ENCODE data around the gene SMPX. TPM values are rescaled to one million over a fixed set of nuclear protein-coding genes. Genes with fewer than 3 reads are reported as not detected.

SMPX gene
- total and polyA plus RNA-seq, 9 of the 15 experiments (the other 6 are each of a cell fraction or from before 2014, with no cell fraction given) = not detected

GRCh38 chrX:21715825-21716224 lies 42.1 kb downstream of the SMPX start:
- POLR2A ChIA-PET = no interaction called here
- Histone ChIP-seq H3K4me3 (no peak overlapping the region), H3K36me3 (ENCODE audit: control insufficient read depth, insufficient read depth, low read length) (no peaks in the 10 kb centered on the region), H3K27me3 (ENCODE audit: control insufficient read depth in 2 of 2, insufficient read depth in 2 of 2, low read length in 2 of 2) (no peaks in the 10 kb centered on the region), H3K9me1 (ENCODE audit: control insufficient read depth, insufficient read depth, low read length) (no peaks in the 10 kb centered on the region), H3K9me3 (replicated peaks; ENCODE audit: control insufficient read depth, insufficient read depth, low read depth, low read length) (no peaks in the 10 kb centered on the region), H3K4me1 (replicated peaks in 1 of 2; ENCODE audit: control insufficient read depth in 2 of 2, insufficient read depth in 2 of 2, low read length in 2 of 2) (no peaks in the 10 kb centered on the region), H3K79me2 (ENCODE audit: control insufficient read depth, insufficient read depth, low read length) (no peaks in the 10 kb centered on the region), H2AFZ (ENCODE audit: low read depth, low read length) (no peak overlapping the region), H4K20me1 (replicated peaks; ENCODE audit: control insufficient read depth, insufficient read depth, low read length) (no peaks in the 10 kb centered on the region), H3K4me2 (ENCODE audit: insufficient read depth, low read length) (no peak overlapping the region), H3K9ac (ENCODE audit: insufficient read depth in 1 of 2, low read depth in 2 of 2, low read length in 2 of 2) (no peak overlapping the region), H3K27ac (ENCODE audit: extremely low read depth, low read depth, low read length) (no peak overlapping the region)
- 0% methylated on average over 2 of the region's 2 CpGs for WGBS (ENCODE audit: insufficient coverage, low coverage, missing lambda C conversion rate)
- in situ Hi-C loops (cut with MboI) = no loop called here
- DNase-seq (ENCODE audit: extremely low read depth in 1 of 4, low spot score in 3 of 4) (no peak), ATAC-seq (no peak), FAIRE-seq (no peak)
- CTCF ChIA-PET (ENCODE audit: low intra/inter-chr PET ratio) = no interaction called here
- TF ChIP-seq ZNF316 (IDR thresholded peaks at IDR 0.05) (no peak), GTF3C2 (IDR thresholded peaks at IDR 0.05; ENCODE audit: borderline replicate concordance, extremely low read depth, insufficient read length) (no peak), MECOM (CRISPR knock-in tag; IDR thresholded peaks at IDR 0.05) (no peak), PHF21A (IDR thresholded peaks at IDR 0.05; ENCODE audit: borderline replicate concordance, low read depth) (no peak), NR3C1 (CRISPR knock-in tag; IDR thresholded peaks at IDR 0.05) (no peak), EWSR1 (IDR thresholded peaks at IDR 0.05; ENCODE audit: borderline replicate concordance, low read depth, partially characterized antibody) (no peak), RBBP5 (IDR thresholded peaks at IDR 0.05; ENCODE audit: borderline replicate concordance, insufficient read depth, low read length, poor library complexity, severe bottlenecking) (no peak), KAT2B (IDR thresholded peaks at IDR 0.05; ENCODE audit: low read depth, low read length) (no peak), NCOA2 (IDR thresholded peaks at IDR 0.05; ENCODE audit: partially characterized antibody in 2 of 2) (no peak), CEBPZ (IDR thresholded peaks at IDR 0.05; ENCODE audit: borderline replicate concordance, low read depth, low read length) (no peak), GATAD2A (IDR thresholded peaks at IDR 0.05) (no peak), POLR2A (conservative IDR thresholded peaks at IDR 0.05) (no peak), RUNX1 (IDR thresholded peaks at IDR 0.05; ENCODE audit: low read depth) (no peak), ZNF431 (CRISPR knock-in tag; IDR thresholded peaks at IDR 0.05) (no peak)
- intact Hi-C loops (cut with micrococcal nuclease) = no loop called here
- BruUV-seq (replicated peaks) = no TSS peak

Data from K562 (cell line).